Activated CD8-positive, alpha-beta memory T cell treated with anti-CD3 and anti-CD28 coated beads for 48 hours (primary cell): Measurements from ENCODE around the gene WWC2.
"Not testable (repeated sequence)": the region's sequence is repeated elsewhere in the genome, so short reads cannot be mapped to it uniquely, and the experiment has no call there.

Source experiments
- DNase-seq, 3 experiments: peaks; one replicate each; pipeline ENCODE4 v3.0.0-alpha.2; 2020; ENCODE audit warnings: low read depth in 2 of 3, low spot score in 2 of 3

The WWC2 gene

GRCh38 chr4:183141997-183142396 is 42.9 kb downstream of the WWC2 start:
- DNase-seq = no peak

- no peak for DNase-seq
Measured at GRCh38 chr4:183142571-183143550, 43.8 kb downstream of the WWC2 start.

DNA sequence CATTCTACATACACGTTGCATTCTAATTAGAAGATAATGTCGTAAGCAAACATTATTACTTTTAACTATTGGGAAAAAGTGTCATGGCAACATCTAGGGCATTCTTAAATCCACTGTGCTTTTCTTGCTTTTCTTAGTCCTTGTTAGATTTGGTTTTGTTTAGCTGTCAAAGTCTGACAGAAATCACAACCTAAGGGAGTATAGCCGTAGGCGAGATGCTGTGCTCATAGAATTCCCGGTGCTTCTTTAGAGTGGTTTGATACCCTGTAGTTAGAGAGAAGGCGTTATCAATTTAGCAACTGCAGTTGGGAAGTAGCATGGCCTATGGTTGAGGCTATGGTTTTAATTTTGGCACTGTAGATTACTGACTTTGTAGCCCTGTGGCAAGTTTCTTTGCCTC is 45.7 kb downstream of the WWC2 start:
- no peak for DNase-seq

DNA sequence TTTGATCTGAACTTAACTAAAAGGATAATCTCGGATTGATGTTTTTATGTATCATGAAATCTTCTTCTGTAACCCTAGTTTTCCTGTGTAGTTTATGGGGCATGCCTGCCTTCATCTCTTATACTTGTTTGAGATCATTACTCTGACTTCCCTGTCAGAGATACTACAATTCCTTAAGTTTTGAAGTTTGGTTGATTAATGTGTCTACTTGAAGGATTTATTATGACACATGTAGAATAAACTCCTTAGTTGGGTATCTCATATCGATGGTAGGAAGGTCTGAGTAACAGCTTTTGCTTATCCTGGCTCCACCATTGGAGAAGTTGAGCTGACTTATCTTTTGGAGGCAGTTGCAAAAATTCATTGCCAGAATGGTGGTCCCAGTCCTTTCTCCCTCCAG is 46.7 kb downstream of the WWC2 start:
- DNase-seq = no peak

DNA sequence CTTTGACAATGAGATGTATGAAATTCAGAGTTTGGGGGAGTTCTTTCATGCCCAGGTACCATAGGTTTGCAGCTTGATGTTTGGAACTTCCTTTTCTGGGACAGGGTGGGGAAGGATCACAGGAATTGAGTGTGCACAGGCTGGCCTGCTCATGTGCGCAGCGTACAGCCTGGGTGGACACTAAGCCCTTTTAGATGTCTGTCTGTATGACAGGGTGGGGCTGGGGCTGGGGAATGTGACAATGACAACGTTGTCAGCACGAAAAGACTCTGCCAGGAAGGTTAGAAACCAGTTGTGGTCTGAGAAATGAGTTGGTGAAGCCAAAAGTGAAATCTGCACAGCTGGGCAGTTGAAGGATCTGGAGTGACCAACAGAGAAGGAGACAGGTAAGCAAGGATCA is 47.4 kb downstream of the WWC2 start:
- DNase-seq = no peak

DNA sequence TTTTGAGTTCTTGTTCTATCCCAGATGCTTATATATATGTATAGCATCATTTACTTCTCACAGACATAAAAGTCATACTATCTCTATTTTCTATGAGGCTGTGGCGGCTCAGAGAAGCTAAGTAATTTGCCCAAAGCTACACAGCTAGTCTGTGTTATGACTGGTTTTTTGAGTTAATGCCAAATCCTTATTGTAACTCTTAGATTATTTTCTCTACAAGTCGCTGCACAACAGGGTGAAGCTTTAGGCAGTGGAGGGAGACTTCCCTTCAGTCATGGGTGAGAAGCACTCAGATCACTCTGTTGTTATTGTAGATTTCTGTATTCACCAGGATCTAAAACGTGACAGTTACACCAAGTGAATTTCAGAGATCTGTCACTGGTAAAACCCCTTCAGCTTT is 48.1 kb downstream of the WWC2 start:
- DNase-seq = no peak

DNA sequence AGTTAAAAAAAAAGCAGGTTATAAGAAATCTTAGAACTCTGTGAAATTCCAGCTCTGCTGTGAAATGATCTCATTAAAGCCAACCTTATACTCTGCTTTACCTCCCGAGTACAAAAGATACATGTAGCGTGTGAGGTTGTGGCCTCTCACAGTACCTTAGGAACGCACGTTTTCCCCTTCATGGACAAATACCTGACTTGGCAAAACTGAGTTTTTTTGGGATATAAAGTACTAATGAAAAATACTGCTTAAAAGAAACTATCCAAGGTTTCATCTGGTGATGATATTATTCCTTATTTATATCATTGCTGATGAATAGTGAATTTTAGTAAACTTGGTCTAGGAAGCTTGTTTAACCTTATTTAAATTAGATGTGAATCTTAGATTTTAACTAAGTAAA is 48.9 kb downstream of the WWC2 start:
- DNase-seq = no peak

DNA sequence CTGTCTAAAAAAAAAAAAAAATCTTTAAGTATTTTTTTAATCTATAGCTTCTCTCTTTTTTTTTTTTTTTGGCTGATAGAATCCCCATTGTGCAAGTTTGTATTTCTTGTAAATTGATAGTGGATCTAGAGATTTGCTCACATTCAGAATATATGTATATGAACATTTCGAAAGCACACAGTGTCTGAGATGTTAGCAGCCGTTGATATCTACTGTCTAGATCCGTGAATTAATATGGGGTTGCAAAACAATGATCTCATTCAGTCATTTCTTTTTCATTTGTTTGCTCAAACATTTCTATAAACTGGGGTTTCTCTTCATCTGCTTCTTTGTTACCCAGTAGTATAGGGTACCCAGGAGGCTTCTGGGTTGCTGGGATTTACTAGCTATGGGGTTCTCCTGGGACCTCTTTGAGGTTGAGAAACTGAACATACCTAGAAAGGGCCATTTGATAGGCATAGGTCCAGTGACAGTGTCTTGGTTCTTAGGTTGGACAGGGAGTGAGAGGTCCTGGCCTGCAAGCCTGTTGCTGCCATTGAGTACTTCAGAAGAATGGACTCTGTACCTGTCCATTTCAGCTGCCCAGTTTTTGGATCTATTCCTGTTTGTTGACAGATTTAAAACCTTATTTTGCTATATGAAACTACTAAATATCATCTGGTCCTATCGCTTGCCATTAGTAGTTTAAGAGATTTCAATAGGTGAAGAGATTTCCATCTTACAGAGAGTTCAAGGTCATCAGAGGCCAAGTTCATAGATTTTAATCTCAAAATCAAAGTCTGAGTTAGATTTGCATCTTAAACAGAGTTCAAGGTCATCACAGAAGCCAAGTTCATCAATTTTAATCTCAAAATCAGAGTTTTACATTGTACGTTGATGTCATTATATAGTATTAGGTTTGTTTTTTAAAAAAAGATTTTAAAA is 50.8 kb downstream of the WWC2 start:
- DNase-seq = no peak

- DNase-seq = not testable (repeated sequence)
Measured at GRCh38 chr4:183150664-183151063, 51.6 kb downstream of the WWC2 start.

GRCh38 chr4:183152232-183152631 is 53.2 kb downstream of the WWC2 start:
- not testable (repeated sequence) for DNase-seq

- no peak for DNase-seq
Measured at GRCh38 chr4:183153190-183153916, 54.3 kb downstream of the WWC2 start.

- DNase-seq = no peak
Measured at GRCh38 chr4:183154701-183155391, 55.8 kb downstream of the WWC2 start.

DNA sequence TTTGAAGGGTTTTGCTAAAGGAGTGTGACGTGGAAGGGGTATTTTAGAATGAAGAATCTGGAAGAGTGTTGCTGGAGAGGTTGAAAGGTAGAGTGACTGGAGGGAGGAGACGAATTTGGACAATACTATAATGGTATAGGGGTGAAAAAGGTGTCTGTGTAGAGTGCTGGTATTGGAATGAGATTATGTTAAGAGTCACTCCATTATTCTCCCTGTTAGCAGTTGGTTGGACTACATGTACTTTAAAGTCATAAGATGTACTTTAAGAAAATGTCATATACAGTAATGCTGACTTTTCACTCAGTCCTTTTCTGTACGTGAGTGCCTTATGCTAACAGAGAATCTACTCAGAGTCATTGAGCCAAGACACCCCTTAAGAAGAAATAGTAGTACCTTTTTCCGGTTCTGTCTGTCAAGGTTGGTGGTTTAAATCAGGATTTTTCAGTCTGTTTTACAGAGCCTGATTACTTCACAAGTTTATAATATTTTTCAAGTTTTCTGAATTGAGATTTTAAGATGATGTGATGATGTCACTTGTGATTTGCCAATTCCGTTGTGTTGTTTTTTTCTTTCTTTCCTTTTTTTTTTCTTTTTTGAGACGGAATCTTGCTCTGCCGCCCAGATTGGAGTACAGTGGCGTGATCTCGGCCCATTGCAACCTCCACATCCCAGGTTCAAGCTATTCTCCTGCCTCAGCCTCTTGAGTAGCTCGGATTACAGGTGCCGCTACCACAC is 56.6 kb downstream of the WWC2 start:
- DNase-seq = no peak

DNA sequence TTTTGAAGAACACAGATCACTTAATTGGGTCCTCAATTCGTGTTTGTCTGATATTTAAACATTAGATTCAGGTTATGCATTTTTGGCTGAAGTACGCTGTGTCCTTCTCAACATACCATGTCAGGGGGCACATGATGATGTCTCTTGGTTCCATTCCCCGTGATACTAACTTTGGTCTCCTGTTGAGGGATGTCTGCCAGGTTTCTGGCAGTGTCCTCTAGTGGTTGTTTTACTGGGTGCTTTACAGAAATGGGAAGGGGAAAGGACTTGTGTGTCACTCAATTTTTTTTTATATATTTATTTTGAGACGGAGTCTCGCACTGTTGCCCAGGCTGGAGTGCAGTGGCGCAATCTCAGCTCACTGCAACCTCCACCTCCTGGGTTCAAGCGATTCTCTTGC is 58.2 kb downstream of the WWC2 start:
- DNase-seq = no peak

DNA sequence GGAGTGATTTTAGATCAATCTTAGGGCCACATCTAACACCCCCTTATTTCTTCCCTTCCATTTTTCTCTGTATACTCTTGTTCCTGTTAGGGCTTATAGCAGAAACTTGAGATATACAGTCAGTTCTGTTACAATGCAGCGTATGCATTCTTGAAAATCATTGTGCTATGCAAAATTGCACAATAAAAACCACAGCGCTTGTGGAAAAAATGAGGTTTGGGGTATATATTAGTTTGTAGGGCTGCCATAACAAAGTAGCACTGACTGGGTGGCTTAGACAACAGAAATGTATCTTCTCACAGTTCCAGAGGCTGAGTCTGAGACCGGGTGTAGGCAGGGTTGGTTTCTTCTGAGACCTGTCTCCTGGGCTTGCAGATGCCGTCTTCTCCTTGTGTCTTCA is 59.0 kb downstream of the WWC2 start:
- DNase-seq = no peak

DNA sequence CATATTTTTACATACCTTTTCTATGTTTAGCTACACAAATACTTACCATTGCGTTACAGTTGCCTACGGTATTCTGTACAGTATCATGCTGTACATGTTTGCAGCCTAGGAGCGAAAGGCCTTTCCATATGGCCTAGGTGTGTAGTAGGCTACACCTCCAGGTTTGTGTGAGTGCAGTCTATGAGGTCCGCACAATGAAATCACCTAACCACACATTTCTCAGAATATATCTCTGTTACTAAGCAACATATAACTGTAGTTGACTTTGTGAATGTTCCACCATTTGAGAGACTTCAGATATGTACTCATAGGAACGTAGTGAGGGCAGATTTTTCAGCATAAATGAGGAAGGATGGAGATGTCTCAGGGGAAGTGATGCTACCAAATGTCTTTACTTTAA is 62.6 kb downstream of the WWC2 start:
- no peak for DNase-seq

- DNase-seq = no peak
Measured at GRCh38 chr4:183163135-183163534, 64.1 kb downstream of the WWC2 start.

DNA sequence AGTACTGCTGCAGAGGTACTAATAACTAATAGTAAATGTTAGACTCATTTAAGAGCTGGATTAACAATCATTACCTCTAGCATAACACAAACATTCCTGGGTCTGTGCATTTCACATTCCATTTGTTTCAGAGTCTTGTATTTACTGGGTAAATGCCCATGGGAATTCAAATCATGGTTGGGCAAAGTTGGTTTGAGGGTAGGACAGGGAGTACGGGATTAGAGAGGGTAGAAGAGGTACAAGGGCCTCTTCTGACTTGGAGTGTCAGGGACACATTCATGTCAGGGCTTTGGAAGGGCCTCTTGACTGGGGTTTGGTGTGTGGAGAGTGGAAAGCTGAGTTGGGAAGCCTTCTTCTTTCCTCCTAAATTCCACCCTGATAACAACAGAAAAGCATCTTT is 65.9 kb downstream of the WWC2 start:
- no peak for DNase-seq

DNA sequence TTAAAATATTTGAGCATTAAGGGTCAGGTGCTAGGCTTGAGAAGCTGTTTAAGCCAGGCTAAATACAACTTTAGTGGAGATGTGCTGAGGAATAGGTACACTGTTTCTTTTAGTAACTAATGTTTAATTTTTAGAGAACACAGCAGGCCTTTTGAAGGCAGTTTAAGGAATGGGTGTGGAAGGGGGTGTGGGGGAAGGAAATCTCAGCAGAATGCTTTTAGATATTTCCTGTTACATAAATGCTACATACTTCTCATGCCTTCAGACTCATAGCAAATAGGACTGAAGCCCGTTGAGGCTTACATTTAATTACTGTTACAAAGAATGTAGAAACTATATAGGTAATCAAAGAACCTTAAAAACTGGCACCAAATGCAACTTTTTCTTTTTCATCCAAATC is 66.3 kb downstream of the WWC2 start:
- no peak for DNase-seq

DNA sequence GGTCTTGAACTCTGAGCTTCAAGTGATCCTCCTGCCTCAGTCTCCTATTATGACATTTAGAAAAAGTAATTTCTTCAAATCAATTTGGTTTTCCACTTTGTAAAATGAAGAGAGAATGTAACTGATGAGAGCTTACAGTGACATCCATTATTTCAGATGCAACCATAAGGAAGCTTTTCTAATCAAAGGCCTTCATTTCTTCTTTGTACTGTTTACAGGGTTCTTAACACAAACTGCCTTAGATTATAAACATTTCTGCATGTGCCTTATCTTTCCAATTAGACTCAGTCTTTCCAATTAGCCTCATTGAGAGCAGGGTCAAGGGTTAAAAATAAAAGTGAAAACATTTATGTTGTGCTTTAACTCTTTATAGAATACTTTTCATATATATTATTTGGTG is 71.8 kb downstream of the WWC2 start:
- no peak for DNase-seq
